GM23248 (cell line): ENCODE results near the gene SLC37A1.

Experiments used
- EZH2 ChIP-seq: fragments of 200-600 bp; sonication (generic); IDR thresholded peaks from 2 replicates; pipeline ENCODE4 v1.6.1; 2018; ENCODE audit warnings: antibody characterized with exemption, mild to moderate bottlenecking; ENCODE audit not compliant: insufficient read depth, poor library complexity, severe bottlenecking
- EZH2phosphoT487 ChIP-seq: fragments of 200-600 bp; sonication (generic); IDR thresholded peaks from 2 replicates; pipeline ENCODE4 v1.6.1; 2018; ENCODE audit warnings: antibody characterized with exemption, moderate library complexity, mild to moderate bottlenecking, low read depth; ENCODE audit not compliant: insufficient read depth

DNA sequence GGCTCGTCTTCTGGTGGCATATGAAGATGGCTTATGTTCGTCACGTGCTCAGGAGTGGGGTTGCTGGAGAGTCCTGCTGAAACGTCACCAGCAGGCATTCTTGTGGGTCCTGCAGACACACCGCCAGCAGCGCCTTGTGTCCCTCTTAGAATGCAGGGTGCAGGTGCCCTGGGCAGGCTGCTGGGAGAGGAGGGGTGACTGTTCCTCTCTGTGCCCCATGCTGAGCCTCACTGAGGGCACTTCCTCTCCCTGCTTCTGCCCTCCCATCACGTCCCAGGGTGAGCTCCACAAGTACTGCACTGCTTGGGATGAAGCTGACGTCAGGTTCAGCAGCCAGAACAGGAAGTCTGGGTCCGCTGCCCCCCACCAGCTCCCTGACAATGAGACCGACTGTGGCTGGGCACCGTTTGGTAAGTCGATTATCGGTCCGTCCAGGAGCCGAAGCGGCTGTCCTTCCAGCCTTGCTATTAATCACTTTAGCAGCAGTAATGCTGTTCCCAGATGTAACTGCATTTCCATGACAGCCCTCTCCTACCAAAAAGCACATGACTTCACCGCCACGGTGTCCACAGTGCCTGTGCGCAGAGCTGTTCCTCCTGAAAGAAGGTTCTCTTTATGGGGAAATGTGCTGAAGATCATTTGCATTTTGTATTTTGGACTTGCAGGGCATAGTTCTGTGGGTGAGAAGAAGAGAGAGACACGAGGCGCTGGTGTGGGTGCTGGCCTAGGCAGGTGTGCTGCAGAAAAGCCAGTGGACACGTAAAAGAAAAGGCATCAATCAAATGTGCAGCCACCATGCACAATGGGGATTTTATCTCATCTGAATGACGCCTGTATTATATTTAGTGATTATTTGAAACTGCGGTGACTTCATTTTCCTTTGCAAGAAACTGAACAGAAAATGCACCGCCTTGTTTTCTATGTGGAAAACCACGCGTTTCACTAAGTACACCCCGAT, 21.0 kb downstream of the SLC37A1 start:
- TF ChIP-seq EZH2 = no peak
- TF ChIP-seq EZH2phosphoT487 = no peak
